Lower lobe of right lung (tissue), 2 donors: ENCODE results near the gene CMIP. TPM values are rescaled to one million over a fixed set of nuclear protein-coding genes. Genes with fewer than 3 reads are reported as not detected.
"Not testable (repeated sequence)": the region's sequence is repeated elsewhere in the genome, so short reads cannot be mapped to it uniquely, and the experiment has no call there.

Experiments
- ATAC-seq, 2 donors: fragments of 200-7000 bp; cut with Tn5 transposase; one replicate each; pipeline ENCODE4 v1.9.1; 2020 to 2022; ENCODE audit warnings: mild to moderate bottlenecking in 2 of 2, moderate library complexity in 2 of 2
- DNase-seq: peaks from one replicate; pipeline ENCODE4 v3.0.0-alpha.2; 2020
- H3K27ac ChIP-seq: fragments of 200-600 bp; one replicate; pipeline ENCODE4 v1.8.0; 2022
- H3K27me3 ChIP-seq: fragments of 200-600 bp; one replicate; pipeline ENCODE4 v1.8.0; 2022; ENCODE audit warnings: low read depth
- H3K36me3 ChIP-seq: fragments of 200-600 bp; one replicate; pipeline ENCODE4 v1.8.0; 2022; ENCODE audit warnings: mild to moderate bottlenecking
- H3K4me1 ChIP-seq: fragments of 200-600 bp; one replicate; pipeline ENCODE4 v1.8.0; 2022
- H3K4me3 ChIP-seq: fragments of 200-600 bp; one replicate; pipeline ENCODE4 v1.8.0; 2022; ENCODE audit warnings: mild to moderate bottlenecking
- H3K9me3 ChIP-seq: fragments of 200-600 bp; one replicate; pipeline ENCODE4 v1.8.0; 2022
- CTCF ChIP-seq: fragments of 200-600 bp; IDR thresholded peaks from one replicate; pipeline ENCODE4 v1.8.0; 2022; ENCODE audit warnings: antibody characterized with exemption, mild to moderate bottlenecking
- intact Hi-C: fragments of 100-400 bp; cut with DNase I; formaldehyde crosslinking; loops from one replicate; pipeline ENCODE4 v1.11.0; 2022
- total RNA-seq: library from RNA; stranded (reverse); fragmentation: NEBNext Ultra II Directional; extraction: Animal tissue kit (Norgen Biotek cat#: 25700); gene quantifications from one replicate; pipeline ENCODE4 v1.2.1, GENCODE V29; 2021
- donor health status: DM: no; HTN: yes; CAD: no; lungs with severe emphysema.

The CMIP gene
- total RNA-seq, 1 donor from 2014 or later, result 77.4 TPM

DNA sequence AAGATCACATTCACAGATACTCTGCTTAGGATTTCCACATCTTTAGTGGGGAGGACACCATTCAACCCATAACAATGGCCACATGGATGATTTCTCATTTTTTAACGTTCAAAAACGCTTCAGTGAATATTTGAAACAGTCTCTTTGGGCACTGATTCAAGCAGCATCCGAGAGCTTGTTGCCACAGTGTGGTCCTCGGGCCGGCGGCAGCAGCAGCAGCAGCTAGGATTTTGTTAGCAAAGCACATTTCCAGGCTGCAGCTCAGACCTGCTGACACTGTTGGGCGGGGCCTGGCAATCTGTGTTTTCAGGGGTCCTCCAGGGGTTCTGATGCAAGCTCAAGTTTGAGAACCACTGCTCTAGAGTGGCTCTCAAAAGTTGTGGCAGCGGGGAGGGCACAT is 27.9 kb upstream of the CMIP start:
- ATAC-seq (no peak), DNase-seq (no peak)
- intact Hi-C loops, result no loop called here
- no peaks in the 10 kb centered on the region for H3K4me1 ChIP-seq
- H3K4me3 ChIP-seq, result no peak overlapping the region
- H3K36me3 ChIP-seq, result no peaks in the 10 kb centered on the region
- no peak overlapping the region for H3K27ac ChIP-seq
- H3K9me3 ChIP-seq, result no peaks in the 10 kb centered on the region
- TF ChIP-seq CTCF, result no peak
- H3K27me3 ChIP-seq, result no peaks in the 10 kb centered on the region

- H3K9me3 ChIP-seq, result no peaks in the 10 kb centered on the region
- no peaks in the 10 kb centered on the region for H3K36me3 ChIP-seq
- no peaks in the 10 kb centered on the region for H3K27me3 ChIP-seq
- H3K27ac ChIP-seq, result no peak overlapping the region
- TF ChIP-seq CTCF, result no peak
- intact Hi-C loops, result no loop called here
- no peak overlapping the region for H3K4me3 ChIP-seq
- DNase-seq, result no peak
- H3K4me1 ChIP-seq, result no peaks in the 10 kb centered on the region
- no peak for ATAC-seq
These were observed 27.4 kb upstream of the CMIP start for GRCh38 chr16:81417210-81417609.

DNA sequence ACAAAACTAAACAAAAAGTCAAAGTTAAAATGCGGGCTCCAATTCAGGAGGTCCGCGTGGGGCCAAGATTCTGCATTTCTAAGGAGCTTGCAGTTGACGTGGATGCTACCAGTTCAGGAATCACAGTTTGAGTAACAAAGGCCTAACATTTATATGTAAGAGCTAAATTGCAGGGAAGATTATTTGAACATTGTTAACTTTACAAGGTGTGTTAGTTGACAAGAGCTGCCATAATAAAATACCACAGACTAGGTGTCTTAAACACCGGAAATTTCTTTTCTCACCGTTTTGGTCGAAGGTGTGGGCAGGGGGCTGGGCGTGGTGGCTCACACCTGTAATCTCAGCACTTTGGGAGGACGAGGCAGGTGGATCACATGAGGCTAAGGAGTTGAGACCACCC is 24.8 kb upstream of the CMIP start:
- Histone ChIP-seq H3K9me3 (no peaks in the 10 kb centered on the region), H3K4me1 (no peaks in the 10 kb centered on the region), H3K27ac (no peak overlapping the region), H3K27me3 (no peaks in the 10 kb centered on the region), H3K36me3 (no peaks in the 10 kb centered on the region), H3K4me3 (no peak overlapping the region)
- intact Hi-C loops, result no loop called here
- TF ChIP-seq CTCF, result no peak
- DNase-seq (no peak), ATAC-seq (no peak)

GRCh38 chr16:81421126-81421525 is 23.5 kb upstream of the CMIP start:
- Histone ChIP-seq H3K27me3 (no peaks in the 10 kb centered on the region), H3K9me3 (no peaks in the 10 kb centered on the region), H3K4me3 (no peak overlapping the region), H3K4me1 (no peaks in the 10 kb centered on the region), H3K36me3 (no peaks in the 10 kb centered on the region), H3K27ac (no peak overlapping the region)
- DNase-seq (no peak), ATAC-seq (no peak)
- TF ChIP-seq CTCF, result no peak
- intact Hi-C loops, result no loop called here

- Histone ChIP-seq H3K27me3 (no peaks in the 10 kb centered on the region), H3K27ac (no peak overlapping the region), H3K4me3 (no peak overlapping the region), H3K9me3 (no peaks in the 10 kb centered on the region), H3K4me1 (no peaks in the 10 kb centered on the region), H3K36me3 (no peaks in the 10 kb centered on the region)
- TF ChIP-seq CTCF, result no peak
- intact Hi-C loops, result no loop called here
- ATAC-seq, result no peak
- DNase-seq, result no peak
These were observed 23.1 kb upstream of the CMIP start for GRCh38 chr16:81421536-81421935.

- H3K9me3 ChIP-seq, H3K27ac ChIP-seq, DNase-seq, H3K4me1 ChIP-seq, H3K27me3 ChIP-seq, H3K36me3 ChIP-seq, intact Hi-C loops, ATAC-seq, H3K4me3 ChIP-seq: not testable (repeated sequence)
These were observed 22.5 kb upstream of the CMIP start for GRCh38 chr16:81422153-81422552.
